HuH-7 (cell line): Measurements from ENCODE around the gene FBP1.
"Not testable (repeated sequence)": the region's sequence is repeated elsewhere in the genome, so short reads cannot be mapped to it uniquely, and the experiment has no call there.

Experiments
- DNase-seq: peaks from one replicate; pipeline ENCODE4 v3.0.0; 2011; ENCODE audit warnings: low spot score

FBP1 gene

DNA sequence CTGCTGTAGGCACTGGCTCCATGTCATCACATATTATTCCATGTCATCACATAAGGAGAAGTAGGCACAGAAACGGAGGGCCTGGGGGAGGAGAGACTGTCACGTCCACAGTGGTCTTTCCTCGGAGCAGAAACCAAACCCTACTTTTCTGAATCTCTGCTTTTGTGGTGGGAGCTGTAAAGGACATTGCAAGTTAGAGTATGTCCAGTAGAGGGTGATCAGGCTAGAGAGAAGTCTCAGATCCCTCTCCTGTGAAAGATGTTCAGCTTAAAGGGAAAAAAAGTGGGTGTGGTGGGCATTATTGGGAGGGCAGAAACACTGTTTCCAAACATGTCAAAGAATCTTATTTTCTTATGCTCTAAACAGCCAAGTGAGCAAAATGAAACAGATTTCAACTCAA is 26.3 kb downstream of the FBP1 start:
- DNase-seq: no peak

DNA sequence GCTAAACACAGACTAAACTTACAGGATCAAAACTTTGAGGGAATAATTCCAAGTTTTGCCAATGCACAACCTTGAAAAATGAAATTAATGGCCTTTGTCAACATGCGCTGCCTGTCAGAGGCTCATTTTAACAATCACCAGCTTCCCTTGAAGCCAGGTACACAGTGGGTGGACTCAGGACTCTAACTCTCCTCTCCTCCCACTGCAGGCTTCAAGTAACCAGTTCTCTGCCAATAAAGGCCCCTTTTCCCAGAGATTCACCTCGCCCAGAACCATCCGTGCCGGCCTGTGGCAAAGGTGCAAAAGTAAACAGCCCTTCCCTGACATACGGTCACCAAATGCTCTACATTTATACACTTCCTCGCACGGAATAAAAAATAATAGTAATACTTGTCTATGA is 27.2 kb downstream of the FBP1 start:
- no peak for DNase-seq

DNA sequence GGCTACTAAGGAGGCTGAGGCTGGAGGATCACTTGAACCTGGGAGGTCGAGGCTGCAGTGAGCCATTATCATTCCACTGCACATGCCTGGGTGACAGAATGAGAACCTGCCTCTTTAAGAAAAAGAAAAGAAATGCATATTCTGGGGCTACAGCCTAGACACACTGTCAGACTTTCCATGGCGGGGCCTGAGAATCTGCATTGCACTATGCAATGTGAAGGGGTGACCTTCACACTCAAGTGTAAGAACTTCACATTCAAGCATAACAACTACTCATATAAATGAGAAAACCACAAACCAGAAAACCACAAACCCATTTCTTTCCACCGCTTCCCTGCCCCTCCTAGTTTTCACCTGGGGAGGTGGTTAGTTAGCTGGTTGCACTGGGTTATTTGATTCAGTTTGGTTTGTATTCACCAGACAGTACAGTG is 27.7 kb downstream of the FBP1 start:
- DNase-seq: no peak

- DNase-seq: no peak
Measured at GRCh38 chr9:94610181-94610606, 29.1 kb downstream of the FBP1 start.

DNA sequence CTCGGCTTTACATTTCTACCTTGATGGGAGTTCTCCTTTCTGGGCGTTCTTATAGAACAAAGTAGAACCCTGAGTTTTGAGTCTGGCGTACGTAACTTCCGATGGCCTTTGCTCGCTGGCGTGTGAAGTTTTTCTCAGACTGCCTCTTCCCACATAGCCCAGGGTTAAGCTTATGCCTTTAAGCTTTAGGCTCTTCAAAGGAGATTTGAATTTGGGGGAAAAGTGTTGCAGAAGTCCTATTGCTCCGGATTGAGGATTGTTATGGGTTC is 32.0 kb downstream of the FBP1 start:
- no peak for DNase-seq

- no peak for DNase-seq
Measured at GRCh38 chr9:94606646-94607422, 32.5 kb downstream of the FBP1 start.

DNA sequence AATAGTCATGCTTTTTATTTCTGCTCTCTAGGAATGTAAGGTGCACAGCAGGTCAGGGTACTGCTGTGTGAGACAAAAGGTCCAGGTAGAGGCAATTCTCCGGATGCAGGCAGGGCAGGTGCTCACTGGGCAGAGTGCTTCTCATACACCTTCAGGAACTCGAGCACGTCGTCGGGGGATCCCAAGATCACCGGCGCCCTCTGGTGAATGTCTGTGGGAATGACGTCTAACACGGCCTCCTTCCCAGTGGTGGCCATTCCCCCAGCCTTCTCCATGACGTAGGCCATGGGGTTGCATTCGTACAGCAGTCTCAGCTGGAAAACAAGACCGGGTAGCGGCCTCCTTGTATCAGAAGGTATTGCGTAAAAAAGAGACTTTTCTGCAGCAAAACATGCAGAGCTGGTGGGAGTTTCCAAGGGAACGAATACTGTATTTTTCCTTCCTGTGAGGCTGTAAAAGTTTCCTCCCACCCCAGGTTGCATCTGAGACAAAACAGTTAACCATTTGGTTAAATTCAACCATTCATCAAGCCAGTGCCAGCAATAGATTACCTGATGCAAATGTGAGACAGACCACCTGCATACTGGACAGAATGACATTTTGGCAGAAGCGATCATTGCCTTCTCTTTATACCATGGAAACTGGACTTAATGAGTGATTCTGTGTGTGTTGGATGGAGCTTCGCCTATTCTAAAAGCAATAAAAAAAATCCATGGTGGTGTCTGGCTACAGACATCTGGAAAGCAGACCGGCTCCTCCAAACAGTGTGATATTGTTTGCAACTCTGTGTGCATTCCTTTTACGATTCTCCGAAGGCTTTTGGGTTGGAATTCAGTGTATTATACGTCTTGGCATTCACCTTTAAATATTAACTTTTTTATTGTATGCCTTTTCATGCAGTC is 35.8 kb downstream of the FBP1 start:
- peak; percentile 91 for DNase-seq

DNA sequence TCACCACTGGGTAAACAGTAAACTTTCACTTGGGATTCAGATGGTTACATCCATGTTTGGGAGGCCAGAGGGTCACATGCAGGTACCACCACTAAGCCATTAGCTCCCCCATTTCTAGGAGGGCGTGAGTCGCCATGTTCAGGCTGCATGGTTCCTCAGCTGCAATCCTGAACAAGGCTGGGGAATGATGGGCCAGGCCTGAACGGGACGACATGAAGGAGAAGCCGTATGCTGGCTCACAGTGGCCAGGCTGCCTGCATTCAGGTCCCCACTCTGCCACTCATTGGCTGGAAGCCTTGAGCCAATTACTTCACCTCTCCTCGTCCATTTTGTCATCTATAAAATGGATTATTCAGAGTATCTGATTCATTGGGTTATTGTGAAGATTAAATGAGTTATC is 36.7 kb downstream of the FBP1 start:
- no peak for DNase-seq

DNA sequence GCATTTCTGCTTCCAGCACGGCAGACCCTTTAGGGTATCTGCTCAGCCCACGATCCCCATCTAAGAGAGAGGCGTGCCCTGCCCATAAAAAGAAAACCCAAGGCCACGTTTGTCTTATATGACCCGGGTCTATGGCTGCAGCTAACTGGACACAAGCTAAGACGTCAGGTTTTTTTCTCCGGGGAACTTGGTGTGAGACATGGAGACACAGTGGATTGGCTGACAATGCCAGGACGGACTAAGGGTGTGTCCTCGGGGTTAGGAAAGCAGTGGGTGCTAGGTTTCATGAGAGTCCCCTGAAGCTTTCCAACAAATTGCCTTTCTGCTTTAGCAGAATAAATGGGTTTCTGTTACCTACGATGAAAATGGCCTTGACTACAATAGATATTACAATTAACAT is 38.6 kb downstream of the FBP1 start:
- no peak for DNase-seq

DNA sequence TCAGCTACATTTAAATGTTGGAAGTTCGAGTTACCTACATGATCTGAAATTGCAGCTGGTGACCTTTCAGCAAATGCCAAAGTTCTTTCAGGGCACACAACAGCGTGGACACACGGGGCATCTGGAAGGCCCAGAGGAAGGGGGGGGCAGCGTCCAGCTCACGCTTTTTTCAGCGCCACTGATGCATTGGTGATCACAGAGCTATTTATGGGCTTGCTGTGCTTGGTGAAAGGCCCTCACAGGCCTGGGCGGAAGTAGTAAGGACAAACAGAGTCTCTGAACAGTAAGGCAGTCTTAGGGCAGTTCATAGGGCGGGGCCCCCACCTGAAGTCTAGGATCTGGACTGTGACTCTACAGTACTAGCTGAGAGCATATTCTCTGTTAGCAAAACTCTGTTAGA is 39.1 kb downstream of the FBP1 start:
- no peak for DNase-seq

- DNase-seq: no peak
Measured at GRCh38 chr9:94599102-94599501, 40.2 kb downstream of the FBP1 start.

GRCh38 chr9:94593459-94594345 is 45.6 kb downstream of the FBP1 start, which contains the start of gene FBP2:
Gene FBP2 (minus strand): TSS chr9:94593824. CDS start chr9:94593726, 98 bp downstream.
- DNase-seq: no peak

- not testable (repeated sequence) for DNase-seq
Measured at GRCh38 chr9:94592683-94593082, 46.6 kb downstream of the FBP1 start.

DNA sequence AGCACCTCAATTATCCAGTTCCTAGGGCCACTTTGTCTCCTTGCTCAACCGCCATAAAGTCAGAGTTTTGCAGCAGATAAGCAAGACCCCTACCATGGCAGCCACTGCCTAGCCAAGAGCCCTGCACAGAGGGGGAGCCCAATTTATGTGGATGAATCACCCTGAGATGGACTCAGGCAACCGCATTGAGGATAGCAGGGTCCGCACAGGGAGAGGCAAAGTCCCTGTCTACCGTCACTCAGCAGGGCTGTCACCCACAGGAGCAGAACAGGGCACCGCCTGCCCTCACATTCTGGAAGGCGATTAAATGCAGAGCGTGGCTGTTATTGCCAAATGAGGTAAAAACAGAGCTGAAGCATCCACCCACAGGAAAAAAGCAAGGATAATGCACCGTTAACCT is 47.4 kb downstream of the FBP1 start:
- no peak for DNase-seq

- not testable (repeated sequence) for DNase-seq
Measured at GRCh38 chr9:94591046-94591545, 48.2 kb downstream of the FBP1 start.

GRCh38 chr9:94588681-94589080 is 50.6 kb downstream of the FBP1 start:
- DNase-seq: no peak

DNA sequence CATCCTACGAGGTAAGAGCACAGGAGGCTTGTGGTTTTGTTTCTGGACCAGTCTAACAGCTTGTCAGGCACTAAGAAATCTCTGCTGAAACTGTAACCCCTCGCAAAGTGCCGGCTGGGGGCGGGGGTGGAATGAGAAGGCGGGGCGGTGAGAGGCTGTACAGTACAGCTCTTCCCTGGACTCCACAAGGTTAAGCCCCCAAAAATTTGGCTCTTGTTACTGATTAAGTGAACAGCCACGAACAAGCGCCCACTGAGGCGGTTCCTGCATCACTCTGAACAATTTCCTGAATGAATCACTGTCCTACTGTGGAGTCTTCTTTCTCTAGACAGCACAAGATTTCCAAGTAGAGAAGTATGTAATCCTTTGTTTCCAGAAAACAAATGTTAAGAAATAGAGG is 52.5 kb downstream of the FBP1 start:
- DNase-seq: no peak

GRCh38 chr9:94586316-94586715 is 53.0 kb downstream of the FBP1 start:
- no peak for DNase-seq

GRCh38 chr9:94584555-94584954 is 54.8 kb downstream of the FBP1 start:
- no peak for DNase-seq

GRCh38 chr9:94581728-94582127 is 57.6 kb downstream of the FBP1 start:
- DNase-seq: no peak

DNA sequence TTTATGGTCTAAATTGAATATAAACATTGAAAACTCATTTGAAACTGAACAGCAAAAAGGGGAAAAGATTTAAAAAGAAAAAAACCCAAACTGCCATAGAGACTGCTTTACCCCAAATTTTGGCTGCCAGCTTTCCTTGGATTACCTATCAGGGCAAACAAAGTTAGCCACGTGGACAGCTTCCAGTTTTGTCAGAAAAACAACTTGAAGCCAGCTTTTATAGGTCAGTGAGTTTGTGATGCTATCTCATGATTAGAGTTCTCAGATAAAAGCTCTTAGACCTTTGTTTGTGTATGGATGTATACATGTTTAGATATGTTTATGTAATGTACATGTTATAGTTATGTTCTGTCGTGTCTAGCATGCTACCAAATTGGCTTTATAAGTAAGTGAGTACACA is 61.7 kb downstream of the FBP1 start:
- DNase-seq: no peak

- DNase-seq: no peak
Measured at GRCh38 chr9:94577036-94577435, 62.3 kb downstream of the FBP1 start.
